ENCODE data around the gene DLGAP1.

DLGAP1 gene

DNA sequence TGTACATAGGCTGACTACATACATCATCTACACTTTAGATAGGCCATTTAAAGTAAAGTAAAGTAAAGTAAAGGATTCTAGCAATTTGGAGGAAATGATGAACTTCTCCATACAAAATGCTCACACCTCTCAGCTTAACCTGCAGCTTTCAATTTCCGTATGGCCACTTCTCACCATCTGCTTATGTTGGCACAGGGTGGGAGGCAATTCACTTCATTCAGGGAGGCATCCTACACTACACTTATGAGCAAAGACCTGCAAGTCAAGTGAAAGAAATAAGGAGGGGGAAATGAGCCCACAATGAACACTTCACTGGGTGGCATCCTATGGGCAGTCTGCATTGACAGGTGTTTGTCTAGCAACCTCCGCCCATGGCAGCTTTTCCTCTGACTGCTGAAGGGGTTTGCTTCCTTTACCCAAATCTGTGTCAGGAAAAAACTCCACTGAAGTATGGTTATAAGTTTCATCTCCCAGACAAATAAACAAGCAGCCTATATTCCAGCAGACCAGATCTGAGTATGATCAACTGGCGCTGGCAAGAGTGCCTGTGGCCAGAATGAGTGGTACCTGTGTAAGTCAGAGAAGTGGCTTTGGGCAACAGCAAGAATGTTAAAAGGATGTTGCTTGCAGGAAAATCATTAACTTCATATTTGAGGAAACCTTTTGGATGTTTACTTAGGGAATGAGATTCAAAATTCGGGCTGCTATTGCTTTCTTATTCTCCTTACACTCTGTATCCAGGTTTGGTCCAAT, 556.1 kb downstream of the DLGAP1 start:
- DNase-seq (ENCODE audit: low spot score) = no peak

DNA sequence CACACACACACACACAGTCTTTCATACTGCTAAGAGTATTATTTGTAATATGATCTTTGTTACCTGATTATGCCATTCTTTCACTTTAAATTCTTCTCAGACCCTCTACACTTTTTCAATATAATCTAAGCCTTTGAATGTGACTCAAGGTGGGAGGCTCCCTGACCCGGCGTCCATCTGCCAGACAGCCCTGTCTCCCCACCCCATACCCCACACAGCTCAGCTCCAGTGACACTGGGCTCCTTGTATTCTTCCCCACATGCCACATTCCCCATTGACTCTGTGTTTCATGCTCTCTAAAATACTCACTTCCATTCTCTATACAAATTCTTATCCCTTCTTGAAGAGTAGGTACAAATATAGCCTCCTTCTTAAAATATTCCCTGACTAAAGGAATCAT, 563.0 kb downstream of the DLGAP1 start:
- no peak for DNase-seq (ENCODE audit: low spot score)

DNA sequence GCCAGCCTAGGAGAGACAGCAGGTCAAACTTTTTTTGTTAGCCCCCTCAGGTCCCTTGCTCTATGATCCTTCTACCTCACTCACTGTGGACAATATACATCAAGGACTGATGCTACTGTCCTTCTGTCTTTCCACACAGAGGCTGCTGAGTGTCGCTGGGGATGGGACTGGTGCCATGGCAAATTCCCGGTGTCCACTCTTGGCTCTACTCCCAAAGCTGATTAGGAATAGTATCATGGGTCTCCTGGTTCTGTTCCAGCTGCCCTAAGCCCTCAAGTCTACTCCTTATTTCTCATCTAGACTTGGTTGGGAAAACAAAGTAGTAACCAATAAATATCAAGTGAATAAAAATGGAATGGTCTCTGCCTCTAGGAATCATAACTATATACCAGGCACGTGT, 563.9 kb downstream of the DLGAP1 start:
- DNase-seq (ENCODE audit: low spot score) = no peak

DNA sequence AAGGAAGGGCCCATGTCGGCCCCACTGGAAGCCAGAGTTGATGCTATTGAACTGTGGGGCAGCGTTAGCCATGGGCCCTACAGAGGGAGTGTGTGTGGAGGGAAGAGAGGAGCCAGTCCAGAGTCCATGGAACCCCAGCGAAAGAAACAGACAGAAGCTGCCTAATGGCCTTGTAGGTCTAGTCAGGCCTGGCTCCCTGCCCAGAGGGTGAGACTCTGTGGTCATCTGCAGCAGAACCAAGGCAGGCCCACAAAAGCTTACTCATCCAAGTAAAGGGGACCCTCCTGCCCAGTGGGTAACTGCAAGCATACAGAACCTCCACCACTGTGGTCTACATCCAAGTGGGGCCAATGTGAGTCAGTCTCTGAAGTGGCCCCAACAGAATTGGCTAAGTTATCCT, 565.3 kb downstream of the DLGAP1 start:
- no peak for DNase-seq (ENCODE audit: low spot score)

DNA sequence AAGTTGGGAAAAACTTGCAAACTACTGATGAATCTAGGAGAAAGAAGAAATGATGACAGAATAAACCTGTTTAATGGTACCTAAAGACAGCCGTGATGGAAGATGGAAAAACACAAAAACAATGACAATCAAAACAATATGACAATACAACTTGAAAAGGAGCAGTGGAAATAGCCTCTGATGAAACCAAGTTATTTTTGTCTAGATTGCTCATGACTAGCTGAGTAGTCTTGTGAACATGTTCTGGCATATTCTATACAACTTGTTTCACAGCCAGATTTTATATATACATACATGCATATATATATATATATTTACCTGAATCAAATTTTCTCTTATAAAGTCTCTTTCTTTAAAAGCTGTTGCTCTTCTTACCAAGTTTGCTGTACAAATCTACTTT, 566.0 kb downstream of the DLGAP1 start:
- no peak for DNase-seq (ENCODE audit: low spot score)

DNA sequence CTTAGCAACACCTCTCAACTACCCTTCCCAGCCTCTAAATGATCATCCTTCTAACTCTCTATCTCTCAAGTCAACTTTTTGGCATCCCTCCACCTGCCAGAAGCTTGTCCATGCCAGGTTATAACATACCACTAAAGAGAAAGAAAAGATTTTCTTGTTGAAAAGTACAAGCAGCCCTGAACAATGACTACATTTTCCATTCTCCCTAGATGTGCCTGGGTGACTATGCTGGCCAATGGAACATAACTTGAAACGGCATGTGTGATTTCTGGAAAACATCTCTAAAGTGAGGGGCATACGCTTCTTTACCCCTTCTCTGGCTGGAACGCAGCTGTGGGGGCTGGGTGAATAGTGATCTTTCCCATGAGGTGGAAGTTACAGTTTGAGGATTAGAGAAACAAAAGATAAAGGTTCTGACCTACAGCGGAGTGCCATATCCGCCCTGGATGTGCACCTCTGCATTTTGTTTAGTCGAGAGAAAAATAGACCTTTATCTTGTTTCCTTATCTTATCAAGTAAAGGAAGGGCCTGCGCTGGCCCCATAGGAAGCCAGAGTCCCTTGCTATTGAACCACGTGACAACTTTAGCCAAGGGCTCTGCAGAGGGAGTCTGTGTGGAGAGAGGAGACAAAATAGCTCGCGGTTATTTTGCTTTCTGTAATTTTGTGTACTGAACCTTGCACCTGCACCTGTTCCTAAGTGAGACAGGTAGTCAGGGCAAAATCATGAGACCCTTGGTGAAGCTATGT, 568.4 kb downstream of the DLGAP1 start:
- no peak for DNase-seq (ENCODE audit: low spot score)

DNA sequence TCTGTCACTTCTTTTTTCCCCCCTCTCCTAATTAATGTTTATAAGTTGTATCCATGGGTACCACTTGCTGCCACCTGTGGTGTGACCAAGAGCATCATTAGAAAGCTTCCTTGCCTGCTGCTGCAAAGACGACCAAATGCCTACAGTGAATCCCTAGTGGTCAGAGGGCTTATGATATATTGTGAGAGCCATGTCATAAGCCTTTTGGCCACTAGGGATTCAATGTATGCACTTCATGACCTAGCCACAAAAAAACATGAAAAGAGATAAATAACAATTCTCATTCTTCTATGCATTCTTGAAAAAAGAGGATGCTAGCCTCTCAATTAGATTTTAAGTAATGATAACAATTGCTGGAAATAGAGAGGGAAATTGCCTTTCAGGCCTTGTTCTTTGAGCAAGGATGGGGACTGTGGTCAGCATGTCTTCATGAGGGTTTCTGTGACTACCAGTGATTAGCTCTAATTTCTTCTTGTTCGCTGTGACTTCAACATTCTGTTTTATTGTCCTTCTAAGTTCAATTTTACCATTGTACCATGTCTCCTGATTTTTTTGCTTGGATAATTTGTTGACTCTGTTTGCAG, 569.8 kb downstream of the DLGAP1 start:
- no peak for DNase-seq (ENCODE audit: low spot score)

DNA sequence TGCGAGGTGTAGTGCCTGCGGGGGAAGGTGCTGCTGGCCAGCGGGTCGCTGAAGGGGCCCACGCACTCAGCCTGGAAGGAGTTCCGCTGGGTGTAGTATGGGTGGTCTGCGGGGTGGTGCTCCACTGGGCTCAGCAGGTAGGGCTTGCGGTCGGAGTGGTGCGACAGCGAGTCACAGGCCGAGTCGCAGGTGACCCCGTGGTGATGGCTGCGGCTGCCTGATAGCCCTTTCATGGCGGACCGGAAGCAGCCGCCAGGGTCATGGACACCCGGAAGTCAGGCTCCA, 575.3 kb downstream of the DLGAP1 start:
- no peak for DNase-seq (ENCODE audit: low spot score)

DNA sequence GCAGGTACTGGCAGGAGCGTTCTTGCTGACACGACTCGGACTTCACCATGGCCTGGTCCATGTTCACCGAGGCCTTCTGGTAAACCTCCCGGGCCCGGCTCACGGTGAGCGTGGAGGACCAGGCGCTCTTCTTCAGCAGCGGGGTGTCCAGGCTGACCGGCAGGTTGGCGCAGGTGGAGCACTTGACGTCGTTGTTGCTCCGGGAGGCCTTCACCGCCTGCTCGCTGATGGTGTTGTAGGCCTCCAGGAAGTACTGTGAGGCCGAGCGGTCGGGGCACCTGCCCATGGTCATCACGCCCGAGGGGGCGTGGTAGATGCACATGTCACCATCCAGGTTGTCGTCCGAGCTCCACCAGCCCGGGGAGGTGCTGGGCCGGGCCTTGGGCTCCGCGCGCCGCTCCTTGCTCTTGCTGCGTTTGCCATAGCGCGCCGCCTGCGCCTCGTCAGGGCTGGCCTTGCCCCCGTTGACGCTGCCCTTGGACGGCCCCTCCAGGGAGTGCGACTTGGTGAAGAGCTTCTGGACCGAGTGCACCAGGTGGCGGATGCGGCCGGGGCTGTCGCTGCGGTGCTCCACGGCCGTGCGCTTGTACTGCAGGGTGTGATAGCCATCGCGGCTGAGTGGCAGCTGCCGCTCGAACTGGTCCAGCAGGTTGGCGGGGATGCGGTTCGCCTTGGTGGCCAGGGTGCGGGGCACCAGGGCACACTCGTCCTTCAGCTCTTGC, 575.8 kb downstream of the DLGAP1 start:
- no peak for DNase-seq (ENCODE audit: low spot score)

DNA sequence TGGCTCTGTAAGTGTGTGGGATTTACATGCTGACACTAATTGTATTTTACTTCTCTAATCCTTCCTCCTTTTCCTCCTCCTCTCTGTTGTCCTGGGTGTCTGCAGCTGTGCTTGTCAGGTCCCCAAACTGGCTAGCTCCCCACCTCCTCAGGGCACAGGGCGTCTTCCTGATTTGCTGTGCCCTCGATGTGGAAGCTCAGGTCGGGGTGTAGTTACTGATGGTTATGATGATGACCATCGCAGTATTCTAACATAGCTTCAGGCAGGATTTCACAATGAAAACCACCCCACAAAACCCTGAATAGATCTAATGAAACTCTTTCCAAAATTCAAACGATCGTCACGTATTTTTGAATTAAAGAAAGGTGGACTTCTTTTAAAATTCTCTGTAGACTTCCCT, 576.7 kb downstream of the DLGAP1 start:
- DNase-seq (ENCODE audit: low spot score) = no peak

DNA sequence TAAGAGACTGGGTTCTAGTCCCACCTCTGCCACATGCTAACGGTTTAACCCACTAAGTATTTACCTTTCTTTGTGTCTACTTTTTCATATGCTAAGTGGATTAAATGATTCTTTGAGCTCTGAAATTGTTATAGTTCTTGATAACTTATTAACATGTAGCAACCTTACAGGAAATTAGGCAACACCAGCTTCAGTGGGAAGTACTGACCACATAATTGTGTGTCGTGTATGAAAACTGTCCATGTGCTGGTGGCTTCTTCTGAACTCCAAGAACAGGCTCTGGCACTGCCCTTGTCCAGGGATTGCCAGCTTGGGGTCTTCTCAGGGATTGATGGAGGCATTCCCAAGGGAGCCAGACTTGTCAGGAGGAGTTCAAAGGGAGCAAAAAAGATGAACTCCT, 577.4 kb downstream of the DLGAP1 start:
- no peak for DNase-seq (ENCODE audit: low spot score)

DNA sequence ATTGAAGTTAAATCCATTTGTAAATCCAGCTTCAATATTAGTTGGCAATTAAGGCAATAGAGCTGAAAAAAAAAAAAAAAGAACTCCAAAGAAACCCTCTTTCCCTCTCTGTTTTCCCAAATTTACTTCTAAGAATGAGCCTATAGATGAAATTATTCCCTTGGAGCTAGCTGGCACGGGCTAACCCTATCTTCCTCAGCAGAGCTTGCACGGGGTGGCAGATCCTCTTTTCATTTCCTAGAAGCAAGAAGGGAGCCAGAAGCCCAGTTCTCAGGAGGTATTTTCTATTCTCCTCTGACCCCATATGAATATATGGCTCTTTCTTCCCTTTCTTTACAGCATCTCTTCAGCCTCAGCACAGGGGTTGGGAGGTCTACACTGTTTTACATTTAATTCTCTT, 579.1 kb downstream of the DLGAP1 start:
- DNase-seq (ENCODE audit: low spot score) = no peak

DNA sequence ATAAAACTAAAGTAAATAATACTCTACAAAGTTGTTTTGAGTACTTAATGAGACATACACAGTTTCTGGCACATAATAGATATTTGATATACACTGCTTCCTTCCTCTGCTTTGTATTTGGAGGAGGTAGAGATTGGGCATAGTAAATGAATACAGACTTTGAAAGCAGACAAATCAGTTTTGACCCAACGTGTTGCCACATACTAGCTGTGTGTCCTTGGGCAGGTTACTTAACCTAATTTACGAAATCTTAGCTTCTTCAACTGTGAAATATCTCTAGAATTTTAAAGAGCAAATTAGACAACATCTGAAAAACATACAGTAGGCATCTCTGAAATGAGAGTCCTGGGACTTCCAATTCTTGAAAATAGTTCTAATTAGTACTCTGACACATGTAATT, 579.7 kb downstream of the DLGAP1 start:
- no peak for DNase-seq (ENCODE audit: low spot score)

DNA sequence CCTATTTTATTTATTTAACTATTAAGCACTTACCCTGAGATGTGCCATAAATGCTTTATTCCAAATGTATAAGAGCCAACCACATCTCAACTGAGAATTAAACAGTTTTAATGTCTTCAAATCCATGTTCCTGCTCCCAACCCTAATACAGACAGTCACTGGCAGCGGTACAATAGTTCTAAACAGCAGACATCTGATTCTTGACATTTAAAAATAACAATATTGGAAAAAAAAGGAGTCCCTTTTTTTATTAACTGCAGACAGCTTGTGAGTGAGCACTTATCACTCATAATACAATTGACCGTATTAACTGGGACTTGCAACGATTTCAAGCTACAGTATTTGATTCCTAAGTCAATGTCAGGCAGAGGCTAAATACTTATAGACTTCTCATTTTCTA, 580.5 kb downstream of the DLGAP1 start:
- no peak for DNase-seq (ENCODE audit: low spot score)

DNA sequence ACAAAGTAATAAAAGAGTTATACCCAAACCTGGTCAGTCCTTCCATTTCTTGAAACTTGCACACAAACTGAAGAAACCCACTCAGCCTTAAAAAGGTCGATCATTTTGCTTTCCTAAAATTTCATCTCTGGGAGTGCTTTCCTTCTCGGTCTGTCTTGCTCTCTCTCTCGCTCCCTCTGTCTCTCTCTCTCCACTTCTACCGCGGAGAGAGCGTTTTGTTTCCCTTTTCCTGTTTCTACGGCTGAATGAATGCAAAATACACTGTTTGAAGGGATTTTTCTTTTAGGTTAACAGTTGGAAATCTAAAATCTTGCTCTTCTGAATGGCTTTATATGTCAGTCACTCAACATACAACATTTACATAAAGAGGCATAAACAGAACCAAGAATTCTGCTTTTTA, 581.0 kb downstream of the DLGAP1 start:
- DNase-seq (ENCODE audit: low spot score) = no peak

DNA sequence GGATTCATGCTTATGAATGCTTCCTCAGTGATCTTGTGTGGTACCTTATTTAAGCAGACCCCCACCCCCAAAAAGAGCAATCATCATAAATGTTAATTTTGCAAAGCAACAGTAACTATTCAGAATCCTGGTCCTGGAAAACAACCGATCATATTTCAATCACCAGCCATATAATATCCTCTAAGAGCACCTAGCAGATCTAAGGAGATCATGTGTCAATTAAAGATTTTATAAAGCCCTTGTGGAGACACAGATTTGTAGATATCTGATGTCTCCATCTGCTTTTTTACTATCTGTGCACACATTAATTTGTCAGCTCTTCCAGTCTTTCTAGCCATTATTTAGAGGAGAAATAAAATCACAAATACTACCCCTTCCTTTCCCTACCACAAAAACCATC, 581.4 kb downstream of the DLGAP1 start:
- no peak for DNase-seq (ENCODE audit: low spot score)

DNA sequence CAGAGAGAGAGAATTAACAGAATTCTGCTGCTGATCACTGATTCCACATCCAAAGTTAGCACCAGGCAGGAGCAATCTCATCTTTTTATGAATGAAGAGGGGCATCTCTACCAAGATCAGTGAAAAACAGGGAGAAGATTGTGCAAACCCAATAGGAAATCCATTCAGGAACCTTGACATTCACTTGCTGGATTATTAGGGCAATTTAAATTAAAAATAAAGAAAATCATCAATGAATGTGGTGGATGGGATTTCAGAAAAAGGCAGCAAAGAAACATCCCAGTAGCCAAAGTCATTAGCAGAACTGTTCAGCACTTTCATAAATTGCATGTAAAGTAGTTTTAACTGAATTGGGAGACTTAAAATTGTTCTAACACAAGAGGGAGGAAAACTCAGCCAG, 581.9 kb downstream of the DLGAP1 start:
- DNase-seq (ENCODE audit: low spot score) = no peak

DNA sequence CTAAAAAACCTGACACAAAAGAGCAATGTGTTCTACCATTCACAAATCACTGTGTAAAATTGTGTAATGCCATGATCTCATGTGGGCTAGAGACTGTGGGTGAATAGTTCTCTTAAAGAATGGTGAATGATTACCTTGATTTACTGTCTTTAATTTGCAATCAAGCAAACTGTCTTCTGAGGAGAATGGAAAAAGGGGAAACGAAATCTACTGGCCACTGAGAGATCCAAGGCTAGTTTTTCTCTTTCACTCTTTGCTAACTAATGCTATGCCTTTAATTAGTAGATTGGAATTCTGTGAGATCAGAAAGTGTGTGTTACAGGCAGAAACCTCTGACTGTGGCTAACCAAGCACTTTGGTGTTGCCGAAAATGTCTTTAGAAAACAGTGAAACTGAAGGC, 582.5 kb downstream of the DLGAP1 start:
- DNase-seq (ENCODE audit: low spot score) = no peak

DNA sequence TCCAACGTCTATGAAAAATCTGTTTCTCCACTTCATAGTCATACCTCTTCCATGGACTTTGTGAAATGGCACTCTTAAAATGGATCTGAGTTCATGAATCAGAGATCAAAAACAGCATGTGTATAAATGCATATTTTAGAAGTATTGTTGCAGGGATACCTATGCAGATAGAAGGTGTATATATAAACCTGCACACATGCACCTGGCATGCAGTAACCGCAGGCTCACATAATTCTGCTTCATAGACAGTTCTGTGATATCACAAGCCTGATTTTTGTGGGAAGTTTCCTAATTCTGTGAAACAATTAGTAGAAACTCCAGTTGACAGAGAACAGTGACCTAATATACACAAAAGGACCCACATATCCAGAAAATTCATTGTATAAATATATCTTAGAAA, 583.4 kb downstream of the DLGAP1 start:
- DNase-seq (ENCODE audit: low spot score) = no peak

DNA sequence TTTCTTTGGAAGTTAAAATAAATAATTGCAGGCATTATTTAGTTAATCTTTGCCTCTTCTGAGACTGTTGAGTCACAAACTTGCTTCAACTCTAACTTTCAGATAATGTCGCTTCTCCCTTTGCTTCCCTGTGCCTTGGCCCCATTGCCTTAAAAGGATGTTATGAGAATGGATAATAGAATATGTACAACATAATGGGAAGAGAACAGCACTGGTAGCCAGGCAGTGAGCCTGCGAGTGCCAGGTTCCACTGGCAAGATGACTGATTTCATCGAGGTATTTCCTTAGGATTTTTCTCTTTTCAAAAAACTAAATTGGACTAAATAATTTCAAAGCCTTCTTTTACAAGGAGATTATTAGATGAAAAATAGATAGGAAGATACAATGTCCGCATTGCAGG, 584.2 kb downstream of the DLGAP1 start:
- no peak for DNase-seq (ENCODE audit: low spot score)

DNA sequence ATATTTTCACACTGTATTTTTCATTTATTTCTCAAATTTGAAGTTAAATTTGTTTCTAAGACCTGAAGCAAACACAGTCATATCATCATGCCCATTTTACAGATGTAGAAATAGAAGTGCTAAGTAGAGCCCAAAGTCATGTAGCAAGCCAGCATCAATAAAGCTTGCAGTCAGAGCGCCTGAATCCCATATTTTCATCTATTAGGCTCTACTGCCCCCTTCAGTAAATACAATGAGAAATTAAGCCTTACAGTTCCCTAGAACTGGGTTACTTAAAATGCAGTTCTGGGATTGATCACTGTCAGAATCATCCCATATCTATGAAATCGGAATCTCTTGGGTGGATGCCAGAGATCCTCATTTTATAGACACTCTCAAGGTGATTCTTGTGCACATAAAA, 585.3 kb downstream of the DLGAP1 start:
- DNase-seq (ENCODE audit: low spot score) = no peak

DNA sequence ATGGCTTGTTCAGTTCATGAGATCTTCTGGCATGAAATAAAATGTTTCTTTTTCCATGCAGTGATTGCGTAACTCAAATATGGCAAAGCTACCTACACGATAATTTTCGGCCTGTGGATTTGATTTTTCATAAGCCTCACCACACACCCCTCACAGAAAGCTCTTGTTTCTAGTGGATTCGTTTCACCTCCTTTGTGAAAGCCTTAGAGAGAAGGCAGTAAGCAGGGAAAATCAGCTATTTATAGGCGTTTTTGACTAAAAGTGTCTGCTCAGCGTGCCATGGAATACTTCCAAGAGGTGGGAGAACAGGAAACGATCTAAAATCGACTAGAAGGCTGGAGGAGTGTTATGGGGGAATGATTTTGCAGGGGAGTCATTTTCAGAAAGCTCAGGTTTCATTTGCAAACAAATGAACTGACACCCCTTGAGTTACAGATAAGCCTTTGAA, 587.2 kb downstream of the DLGAP1 start:
- no peak for DNase-seq (ENCODE audit: low spot score)

DNA sequence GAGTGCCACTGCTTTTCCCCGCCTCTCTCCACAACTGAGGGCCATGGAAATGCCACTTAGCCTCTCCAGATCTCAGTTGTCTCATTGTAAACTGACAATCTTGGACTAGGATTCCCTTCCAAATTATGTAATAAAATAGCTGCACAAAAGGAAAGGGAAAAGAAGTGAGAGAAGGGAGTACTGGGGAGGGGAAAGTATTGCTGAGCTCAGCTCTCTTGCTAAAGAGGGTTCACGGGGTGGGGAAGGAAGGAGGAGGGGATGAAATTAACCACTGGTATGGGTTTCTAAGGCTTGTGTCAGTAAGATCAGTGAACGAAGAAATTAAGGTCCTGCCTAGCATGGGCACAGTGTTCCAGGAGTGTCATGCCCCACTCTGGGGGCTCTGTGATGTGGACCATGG, 587.9 kb downstream of the DLGAP1 start:
- no peak for DNase-seq (ENCODE audit: low spot score)

Data from CD4-positive, alpha-beta T cell treated with Interleukin-2 at 100 ng/mL for 4 hours (primary cell).